GM12874 (cell line): ENCODE results near the gene CD1B.

Experiments used
- CTCF ChIP-seq: IDR thresholded peaks from 2 replicates; pipeline ENCODE4 v1.5.1; 2011; ENCODE audit warnings: low read depth, mild to moderate bottlenecking, control low read depth, low read length, moderate library complexity; ENCODE audit not compliant: insufficient read depth

CD1B gene

GRCh38 chr1:158323866-158324265 is 7.5 kb downstream of the CD1B start:
- TF ChIP-seq CTCF, result no peak

DNA sequence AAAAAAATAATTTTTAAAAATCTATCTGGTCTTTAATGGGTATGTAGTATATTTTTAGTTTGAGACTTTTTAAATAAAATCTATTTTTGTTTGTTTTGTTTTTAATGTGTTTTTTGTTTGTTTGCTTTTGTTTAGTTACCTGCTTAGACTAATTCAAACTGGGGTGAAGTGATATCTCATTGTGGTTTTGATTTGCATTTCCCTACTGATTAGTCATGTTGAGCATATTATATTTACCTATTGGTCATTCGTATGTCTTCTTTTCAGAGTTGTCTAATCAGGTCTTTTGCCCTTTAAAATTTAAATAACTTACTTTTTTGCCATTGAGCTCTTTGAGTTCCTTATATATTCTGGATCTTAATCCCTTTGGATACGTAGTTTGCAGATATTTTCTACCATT is 20.3 kb downstream of the CD1B start:
- TF ChIP-seq CTCF, result no peak

DNA sequence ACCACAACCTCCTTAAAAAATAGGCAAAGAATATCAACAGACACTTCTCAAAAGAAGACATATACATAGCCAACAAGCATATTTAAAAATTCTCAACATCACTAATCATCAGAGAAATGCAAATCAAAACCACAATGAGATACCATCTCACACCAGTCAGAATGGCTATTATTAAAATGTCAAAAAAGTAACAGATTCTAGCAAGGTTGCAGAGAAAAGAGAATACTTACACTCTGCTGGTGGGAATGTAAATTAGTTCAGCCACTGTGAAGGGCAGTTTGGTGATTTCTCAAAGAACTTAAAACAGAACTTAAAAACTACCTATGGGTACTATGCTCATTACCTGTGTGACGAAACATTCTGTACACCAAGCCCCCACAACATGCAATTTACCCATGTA is 20.7 kb downstream of the CD1B start:
- no peak for TF ChIP-seq CTCF

DNA sequence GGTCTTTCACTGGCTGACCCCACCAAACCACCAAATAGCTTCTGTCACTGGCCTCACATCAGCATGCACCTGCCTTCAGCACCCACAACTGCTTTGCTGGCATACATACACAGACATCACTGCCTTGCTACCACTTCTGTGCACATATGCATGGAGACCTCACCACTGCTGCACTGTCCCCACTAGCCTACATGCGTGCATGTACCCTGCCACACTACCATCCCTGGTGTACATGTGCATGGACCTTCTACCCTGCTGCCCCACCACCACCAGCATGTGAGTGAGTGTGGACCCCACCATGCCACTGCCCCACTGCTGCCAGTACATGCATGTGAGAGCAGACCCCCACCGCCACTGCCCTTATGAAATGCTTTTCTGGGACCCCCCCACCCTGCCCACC is 35.5 kb downstream of the CD1B start:
- no peak for TF ChIP-seq CTCF

DNA sequence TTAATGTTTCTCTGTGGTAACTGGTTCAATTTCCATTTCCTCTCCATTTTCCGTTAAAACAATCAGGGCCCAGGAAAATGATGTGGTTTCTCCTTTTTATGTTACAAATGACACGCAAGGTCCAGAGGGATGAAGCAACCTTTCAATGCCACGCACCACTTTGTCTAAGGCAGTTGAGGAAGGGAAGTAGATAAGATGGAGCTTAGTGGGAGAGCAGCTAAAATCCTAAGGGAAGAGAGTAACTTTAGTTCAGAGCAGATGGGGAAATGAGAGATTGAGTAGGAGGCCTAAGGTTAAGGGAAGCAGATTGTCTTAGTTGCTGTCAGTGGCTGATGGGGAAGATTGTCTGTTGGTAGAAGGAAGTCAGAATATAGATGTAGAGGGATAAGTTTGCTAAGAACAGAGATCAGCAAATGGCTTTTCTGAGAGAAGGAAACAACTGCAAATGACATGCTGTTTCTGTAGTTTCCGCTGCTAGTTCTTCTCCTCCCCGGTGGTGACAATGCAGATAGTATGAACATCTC is 40.9 kb downstream of the CD1B start:
- TF ChIP-seq CTCF, result no peak

GRCh38 chr1:158289811-158290210 is 41.5 kb downstream of the CD1B start, which contains the start of gene CD1C:
CD1C (plus strand) TSS chr1:158289923; CDS start chr1:158290065, 142 bp downstream.
- TF ChIP-seq CTCF, result no peak

GRCh38 chr1:158286941-158287346 is 44.4 kb downstream of the CD1B start:
- no peak for TF ChIP-seq CTCF
